ENCODE measurements around the gene ZNF679.
"Not testable (repeated sequence)": the region's sequence is repeated elsewhere in the genome, so short reads cannot be mapped to it uniquely, and the experiment has no call there.

Gene ZNF679

GRCh38 chr7:64228174-64228573, at the start of gene ZNF679:
TSS of gene ZNF679 (plus strand) at chr7:64228474. CDS start at chr7:64249118, 20,644 bp downstream.
- H3K27ac ChIP-seq, H3K4me3 ChIP-seq: not testable (repeated sequence)

GRCh38 chr7:64180989-64181388, 47.3 kb upstream of the ZNF679 start:
- no peak overlapping the region for H3K4me3 ChIP-seq
- H3K27ac ChIP-seq, result no peak overlapping the region

GRCh38 chr7:64181586-64181985, 46.7 kb upstream of the ZNF679 start:
- no peak overlapping the region for H3K4me3 ChIP-seq
- no peak overlapping the region for H3K27ac ChIP-seq

- H3K4me3 ChIP-seq, result no peak overlapping the region
- H3K27ac ChIP-seq, result no peak overlapping the region
Measured at GRCh38 chr7:64182036-64182790, 46.1 kb upstream of the ZNF679 start.

GRCh38 chr7:64183126-64183742, 45.0 kb upstream of the ZNF679 start:
- H3K27ac ChIP-seq, result no peak overlapping the region
- no peak overlapping the region for H3K4me3 ChIP-seq

- Histone ChIP-seq H3K27ac (no peak overlapping the region), H3K4me3 (no peak overlapping the region)
Measured at GRCh38 chr7:64183827-64184372, 44.4 kb upstream of the ZNF679 start.

- Histone ChIP-seq H3K27ac (no peak overlapping the region), H3K4me3 (no peak overlapping the region)
Measured at GRCh38 chr7:64184376-64184775, 43.9 kb upstream of the ZNF679 start.

GRCh38 chr7:64187408-64187807, 40.9 kb upstream of the ZNF679 start:
- H3K27ac ChIP-seq, result no peak overlapping the region
- H3K4me3 ChIP-seq, result no peak overlapping the region

GRCh38 chr7:64192148-64192704, 36.0 kb upstream of the ZNF679 start:
- H3K4me3 ChIP-seq, result no peak overlapping the region
- no peak overlapping the region for H3K27ac ChIP-seq

GRCh38 chr7:64192775-64193174, 35.5 kb upstream of the ZNF679 start:
- H3K27ac ChIP-seq, result no peak overlapping the region
- no peak overlapping the region for H3K4me3 ChIP-seq

GRCh38 chr7:64206903-64207302, 21.4 kb upstream of the ZNF679 start, which contains the start of gene ZNF735:
TSS of gene ZNF735 (plus strand) at chr7:64207203. CDS start at chr7:64207203, 0 bp downstream.
- no peak within 1 kb of the TSS for H3K4me3 ChIP-seq
- H3K27ac ChIP-seq, result no peak within 1 kb of the TSS

GRCh38 chr7:64219710-64220298, 8.5 kb upstream of the ZNF679 start:
- not testable (repeated sequence) for H3K27ac ChIP-seq, H3K4me3 ChIP-seq

- Histone ChIP-seq H3K27ac (no peak overlapping the region), H3K4me3 (no peak overlapping the region)
Measured at GRCh38 chr7:64223366-64223765, 4.9 kb upstream of the ZNF679 start.

- H3K27ac ChIP-seq, result no peak overlapping the region
- no peak overlapping the region for H3K4me3 ChIP-seq
Measured at GRCh38 chr7:64266341-64266919, 38.2 kb downstream of the ZNF679 start.

- Histone ChIP-seq H3K4me3 (no peak overlapping the region), H3K27ac (no peak overlapping the region)
Measured at GRCh38 chr7:64277630-64278029, 49.4 kb downstream of the ZNF679 start.

- H3K4me3 ChIP-seq, result no peak overlapping the region
Measured at GRCh38 chr7:64294701-64295420, 66.6 kb downstream of the ZNF679 start.

GRCh38 chr7:64297418-64297817, 69.1 kb downstream of the ZNF679 start:
- not testable (repeated sequence) for H3K27ac ChIP-seq

More at GRCh38 chr7:64294701-64295420, 66.6 kb downstream of the ZNF679 start:
- no peak overlapping the region for H3K27ac ChIP-seq

GRCh38 chr7:64300641-64301405, 72.5 kb downstream of the ZNF679 start:
- Histone ChIP-seq H3K27ac (no peak overlapping the region), H3K4me3 (no peak overlapping the region)

More at GRCh38 chr7:64297418-64297817, 69.1 kb downstream of the ZNF679 start:
- not testable (repeated sequence) for H3K4me3 ChIP-seq
